ENCODE results near the gene RFX1.

DNA sequence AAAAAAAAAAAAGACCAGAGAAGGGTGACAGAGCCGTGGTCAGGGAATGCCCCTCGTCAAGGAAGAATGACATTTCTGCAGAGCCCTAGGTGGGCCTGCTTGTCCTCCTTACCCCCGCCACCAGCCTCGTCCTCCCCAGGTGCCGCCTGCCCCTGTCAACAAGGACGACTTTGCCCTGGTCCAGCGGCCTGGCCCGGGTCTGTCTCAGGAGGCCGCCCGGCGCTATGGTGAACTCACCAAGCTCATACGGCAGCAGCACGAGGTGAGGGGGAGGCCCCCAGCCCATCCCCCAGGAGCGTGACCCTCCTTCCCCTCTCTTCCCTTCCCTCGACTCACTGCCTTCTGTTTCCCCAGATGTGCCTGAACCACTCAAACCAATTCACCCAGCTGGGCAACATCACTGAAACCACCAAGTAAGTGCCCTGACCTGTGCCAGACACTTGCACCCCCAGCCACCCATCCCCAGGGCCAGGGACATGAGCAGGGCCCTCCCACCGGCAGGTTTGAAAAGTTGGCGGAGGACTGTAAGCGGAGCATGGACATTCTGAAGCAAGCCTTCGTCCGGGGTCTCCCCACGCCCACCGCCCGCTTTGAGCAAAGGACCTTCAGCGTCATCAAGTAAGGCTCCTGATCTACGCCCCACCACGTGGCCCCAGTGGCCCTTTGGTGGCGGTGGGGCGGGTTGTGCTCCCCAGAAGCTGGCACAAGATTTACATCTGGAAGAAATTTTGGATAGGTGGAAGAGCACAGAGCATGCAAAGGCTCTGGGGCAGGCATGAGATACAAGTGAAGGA, 82.7 kb downstream of the RFX1 start:
- TF ChIP-seq, protein P1, sequence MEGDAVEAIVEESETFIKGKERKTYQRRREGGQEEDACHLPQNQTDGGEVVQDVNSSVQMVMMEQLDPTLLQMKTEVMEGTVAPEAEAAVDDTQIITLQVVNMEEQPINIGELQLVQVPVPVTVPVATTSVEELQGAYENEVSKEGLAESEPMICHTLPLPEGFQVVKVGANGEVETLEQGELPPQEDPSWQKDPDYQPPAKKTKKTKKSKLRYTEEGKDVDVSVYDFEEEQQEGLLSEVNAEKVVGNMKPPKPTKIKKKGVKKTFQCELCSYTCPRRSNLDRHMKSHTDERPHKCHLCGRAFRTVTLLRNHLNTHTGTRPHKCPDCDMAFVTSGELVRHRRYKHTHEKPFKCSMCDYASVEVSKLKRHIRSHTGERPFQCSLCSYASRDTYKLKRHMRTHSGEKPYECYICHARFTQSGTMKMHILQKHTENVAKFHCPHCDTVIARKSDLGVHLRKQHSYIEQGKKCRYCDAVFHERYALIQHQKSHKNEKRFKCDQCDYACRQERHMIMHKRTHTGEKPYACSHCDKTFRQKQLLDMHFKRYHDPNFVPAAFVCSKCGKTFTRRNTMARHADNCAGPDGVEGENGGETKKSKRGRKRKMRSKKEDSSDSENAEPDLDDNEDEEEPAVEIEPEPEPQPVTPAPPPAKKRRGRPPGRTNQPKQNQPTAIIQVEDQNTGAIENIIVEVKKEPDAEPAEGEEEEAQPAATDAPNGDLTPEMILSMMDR (IDR thresholded peaks at IDR 0.05): no peak
- TF ChIP-seq POLR2A (IDR thresholded peaks at IDR 0.05): no peak
- TF ChIP-seq POLR2AphosphoS5 (IDR thresholded peaks at IDR 0.05): no peak

Data from suprapubic skin (tissue), 4 donors.